HCT116 (cell line): ENCODE measurements around the gene CFAP46. TPM values are rescaled to one million over a fixed set of nuclear protein-coding genes. Genes with fewer than 3 reads are reported as not detected.

Experiments used
- ATAC-seq: fragments of 200-7000 bp; cut with Tn5 transposase; 2 replicates; pipeline ENCODE4 v1.9.1; 2020; ENCODE audit warnings: mild to moderate bottlenecking, moderate library complexity
- BruUV-seq: library from RNA; stranded (reverse); fragments of 400-500 nt; replicated peaks from 2 replicates; lab custom pipeline; 2021; lab: Mats Ljungman, UMichigan
- CTCF ChIA-PET: fragments of 300-600 bp; sonication (Branson Sonifier 250); formaldehyde crosslinking; loops from one replicate; lab custom pipeline; 2021; ENCODE audit warnings: antibody characterized with exemption; lab: Charles Lee
- POLR2A ChIA-PET: fragments of 300-600, 350-600 bp; sonication (Branson Sonifier 250); formaldehyde crosslinking; loops from one replicate; lab custom pipeline; 2021; ENCODE audit warnings: antibody characterized with exemption; lab: Charles Lee
- RAD21 ChIA-PET, 2 experiments: fragments of 300-600 bp; sonication (Branson Sonifier 250); formaldehyde crosslinking; loops; one replicate each; lab custom pipeline; 2023; ENCODE audit warnings: low total read pairs in 2 of 2; ENCODE audit not compliant: uncharacterized antibody in 2 of 2, unreplicated experiment in 2 of 2, low non-redundant PET in 1 of 2; lab: Charles Lee
- DNase-seq: peaks from one replicate; pipeline ENCODE4 v3.0.0-alpha.2; 2010; ENCODE audit warnings: low read depth, low spot score
- H2AFZ ChIP-seq: fragments of 200-600 bp; shearing (Covaris generic), sonication (generic); 2 replicates; pipeline ENCODE4 v1.6.1; 2017; ENCODE audit warnings: low read depth, mixed run types, mixed read lengths, antibody characterized with exemption, low read length; ENCODE audit not compliant: poor library complexity, severe bottlenecking
- H3K27ac ChIP-seq: 2 replicates; pipeline ENCODE4 v1.5.1; 2012; ENCODE audit warnings: low read depth, low read length
- H3K27me3 ChIP-seq: fragments of 200-600 bp; sonication (generic); 2 replicates; pipeline ENCODE4 v1.6.1; 2016; ENCODE audit warnings: mixed run types, low read length, mixed read lengths; ENCODE audit not compliant: insufficient read depth
- H3K36me3 ChIP-seq, 2 experiments: fragments of 200-500 bp in 1 of 2; fragments of 200-600 bp in 1 of 2; sonication (Bioruptor generic) in 1 of 2; sonication (generic) in 1 of 2; 2 replicates each; pipeline versions ENCODE4 v1.5.1 to v1.6.1; 2014 to 2016; ENCODE audit warnings: low read length in 2 of 2, inconsistent platforms in 1 of 2, mixed read lengths in 1 of 2, mixed run types in 1 of 2; ENCODE audit not compliant: insufficient read depth in 2 of 2, control insufficient read depth in 1 of 2
- H3K4me1 ChIP-seq, 2 experiments: fragments of 200-600 bp in 1 of 2; sonication (generic) in 1 of 2; 2 replicates each; pipeline versions ENCODE4 v1.5.1 to v1.6.1; 2012 to 2017; ENCODE audit warnings: low read length in 2 of 2, inconsistent platforms in 1 of 2, mild to moderate bottlenecking in 1 of 2, mixed read lengths in 1 of 2, mixed run types in 1 of 2, moderate library complexity in 1 of 2; ENCODE audit not compliant: insufficient read depth in 2 of 2, control insufficient read depth in 1 of 2
- H3K4me2 ChIP-seq: fragments of 200-600 bp; sonication (generic); 2 replicates; pipeline ENCODE4 v1.6.1; 2017; ENCODE audit warnings: mixed run types, low read length, mixed read lengths
- H3K4me3 ChIP-seq, 2 experiments: fragments of 200-600 bp in 1 of 2; sonication (generic) in 1 of 2; replicated peaks in 1 of 2; 2 replicates each; pipeline ENCODE4 v1.5.1; 2011 to 2016; ENCODE audit warnings: low read length in 2 of 2, control low read depth in 1 of 2, low read depth in 1 of 2, mild to moderate bottlenecking in 1 of 2, mixed read lengths in 1 of 2, mixed run types in 1 of 2
- H3K79me2 ChIP-seq: fragments of 200-600 bp; sonication (generic); 2 replicates; pipeline ENCODE4 v1.6.1; 2017; ENCODE audit warnings: mild to moderate bottlenecking, mixed run types, low read length, moderate library complexity, mixed read lengths; ENCODE audit not compliant: insufficient read depth
- H3K9ac ChIP-seq: fragments of 200-600 bp; sonication (generic); 2 replicates; pipeline ENCODE4 v1.6.1; 2016; ENCODE audit warnings: low read length, mixed read lengths
- H3K9me2 ChIP-seq: fragments of 200-600 bp; sonication (generic), shearing (Covaris generic); 2 replicates; pipeline ENCODE4 v1.6.1; 2017; ENCODE audit warnings: mixed run types, mild to moderate bottlenecking, moderate library complexity; ENCODE audit not compliant: insufficient read depth
- H3K9me3 ChIP-seq, 2 experiments: fragments of 200-500 bp in 1 of 2; fragments of 200-600 bp in 1 of 2; sonication (Bioruptor generic) in 1 of 2; sonication (generic) in 1 of 2; 2 replicates each; pipeline ENCODE4 v1.6.1; 2014 to 2017; ENCODE audit warnings: low read length in 2 of 2, mixed read lengths in 2 of 2, inconsistent platforms in 1 of 2, low read depth in 1 of 2, mild to moderate bottlenecking in 1 of 2, mixed run types in 1 of 2, moderate library complexity in 1 of 2; ENCODE audit not compliant: control insufficient read depth in 1 of 2, insufficient read depth in 1 of 2
- H4K20me1 ChIP-seq: fragments of 200-600 bp; sonication (generic), shearing (Covaris generic); 2 replicates; pipeline ENCODE4 v1.6.1; 2017; ENCODE audit warnings: mixed run types, mild to moderate bottlenecking, moderate library complexity; ENCODE audit not compliant: insufficient read depth
- CEBPB ChIP-seq: IDR thresholded peaks from 2 replicates; pipeline ENCODE4 v1.6.1; 2012; ENCODE audit warnings: low read depth
- CTCF ChIP-seq, 3 experiments: fragments of 200-600 bp in 1 of 3; sonication (generic) in 1 of 3; IDR thresholded peaks in 2 of 3; conservative IDR thresholded peaks in 1 of 3; 2 replicates each; pipeline ENCODE4 v1.5.1; 2012 to 2017; ENCODE audit warnings: low read depth in 2 of 3, low read length in 2 of 3, antibody characterized with exemption in 1 of 3, borderline replicate concordance in 1 of 3, control low read depth in 1 of 3, mild to moderate bottlenecking in 1 of 3, mixed read lengths in 1 of 3, mixed run types in 1 of 3, moderate library complexity in 1 of 3; ENCODE audit not compliant: insufficient read depth in 1 of 3
- EGR1 ChIP-seq: IDR thresholded peaks from 2 replicates; pipeline ENCODE4 v1.6.1; 2012; ENCODE audit warnings: low read depth
- ELF1 ChIP-seq: IDR thresholded peaks from 2 replicates; pipeline ENCODE4 v1.6.1; 2012; ENCODE audit warnings: low read depth, borderline replicate concordance
- EZH2 ChIP-seq: fragments of 200-600 bp; sonication (generic); IDR thresholded peaks from 2 replicates; pipeline ENCODE4 v1.6.1; 2017; ENCODE audit warnings: antibody characterized with exemption, mixed run types
- EZH2phosphoT487 ChIP-seq: fragments of 200-600 bp; IDR thresholded peaks from 2 replicates; pipeline ENCODE4 v1.6.1; 2018; ENCODE audit warnings: antibody characterized with exemption, borderline replicate concordance
- FOSL1 ChIP-seq: IDR thresholded peaks from 2 replicates; pipeline ENCODE4 v1.6.1; 2012; ENCODE audit warnings: low read depth
- POLR2A ChIP-seq: IDR thresholded peaks from 2 replicates; pipeline ENCODE4 v1.7.0; 2011; ENCODE audit warnings: borderline replicate concordance; ENCODE audit not compliant: insufficient read depth, insufficient read length; ENCODE audit errors: extremely low read depth
- POLR2AphosphoS5 ChIP-seq: IDR thresholded peaks from 2 replicates; pipeline ENCODE4 v1.6.1; 2011; ENCODE audit warnings: mild to moderate bottlenecking, low read depth, low read length, moderate library complexity
- RAD21 ChIP-seq: IDR thresholded peaks from 2 replicates; pipeline ENCODE4 v1.6.1; 2012; ENCODE audit warnings: low read depth, mild to moderate bottlenecking
- SIN3A ChIP-seq: IDR thresholded peaks from 2 replicates; pipeline ENCODE4 v1.6.1; 2012; ENCODE audit warnings: low read depth
- SRF ChIP-seq: IDR thresholded peaks from 2 replicates; pipeline ENCODE4 v1.6.1; 2012; ENCODE audit warnings: low read depth
- TCF7L2 ChIP-seq: IDR thresholded peaks from 2 replicates; pipeline ENCODE4 v1.7.0; 2011; ENCODE audit warnings: borderline replicate concordance, inconsistent platforms; ENCODE audit not compliant: insufficient read depth, insufficient read length; ENCODE audit errors: extremely low read depth
- YY1 ChIP-seq: IDR thresholded peaks from 2 replicates; pipeline ENCODE4 v1.6.1; 2011; ENCODE audit warnings: low read length, low read depth, moderate library complexity, mild to moderate bottlenecking; ENCODE audit not compliant: insufficient replicate concordance; ENCODE audit errors: extremely low read depth
- intact Hi-C: fragments of 100-400 bp; cut with micrococcal nuclease; formaldehyde crosslinking; loops from 2 replicates; pipeline ENCODE4 v1.10.0; 2022
- total RNA-seq: library from RNA; stranded (reverse); gene quantifications from one replicate; pipeline ENCODE4 v1.2.1, GENCODE V29; 2021; ENCODE audit not compliant: unreplicated experiment
- TF ChIP-seq, protein P1 (sequence below): IDR thresholded peaks from 2 replicates; pipeline ENCODE4 v1.6.1; 2011; ENCODE audit warnings: mild to moderate bottlenecking, low read length, moderate library complexity; ENCODE audit not compliant: insufficient replicate concordance; ENCODE audit errors: extremely low read depth
- TF ChIP-seq, protein P2 (sequence below): IDR thresholded peaks from 2 replicates; pipeline ENCODE4 v1.6.1; 2012
- TF ChIP-seq, protein P3 (sequence below): IDR thresholded peaks from 2 replicates; pipeline ENCODE4 v1.6.1; 2012
- TF ChIP-seq, protein P4 (sequence below): IDR thresholded peaks from 2 replicates; pipeline ENCODE4 v1.6.1; 2012; ENCODE audit warnings: low read depth

Gene CFAP46
- total RNA-seq, 1 experiment from 2014 or later, result 1.4 TPM

DNA sequence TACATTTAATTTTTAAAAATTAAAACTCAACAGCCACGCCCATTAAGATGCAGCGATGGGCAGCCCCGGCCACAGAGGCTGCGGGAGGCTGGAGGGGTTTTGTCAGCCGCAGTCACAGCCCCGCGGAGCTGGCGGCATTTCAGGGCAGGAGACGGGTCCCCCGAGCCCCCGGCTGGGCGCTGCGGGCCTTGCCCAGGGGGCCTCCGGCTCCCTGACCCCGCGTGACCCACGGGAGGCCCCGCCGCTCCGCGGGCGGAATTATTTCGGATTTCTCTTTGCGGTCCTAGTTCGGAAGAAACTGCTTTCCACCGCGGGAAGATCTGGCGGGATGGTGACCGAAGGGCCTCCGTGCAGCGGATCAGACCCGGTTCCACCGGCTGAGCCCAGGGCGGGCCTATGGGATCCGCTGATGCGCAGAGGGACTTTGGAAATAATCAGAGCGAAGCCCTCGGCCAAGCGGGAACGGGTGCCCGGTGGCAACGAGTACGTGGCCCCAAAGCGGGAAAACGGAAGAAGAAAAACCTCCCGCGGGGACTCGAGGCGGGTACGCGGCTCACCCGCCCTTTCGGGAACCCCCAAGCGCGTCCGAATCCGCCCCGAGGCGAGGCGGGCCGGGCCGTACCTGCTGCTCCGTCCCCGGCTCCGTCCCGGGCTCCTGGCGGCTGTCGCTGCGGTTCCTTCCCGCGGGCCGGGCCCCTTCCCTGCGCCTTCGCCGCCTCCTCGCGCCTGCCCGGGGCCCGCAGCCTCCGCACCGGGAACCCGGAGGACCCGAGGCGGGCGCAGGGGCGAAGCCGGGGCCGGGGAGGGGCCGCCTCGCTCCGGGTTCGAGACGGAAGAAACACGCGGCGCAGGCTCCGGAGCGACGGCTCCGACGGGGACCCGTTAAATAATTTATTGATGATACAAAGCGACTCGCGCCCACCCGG, 158.2 kb downstream of the CFAP46 start:
- TF ChIP-seq RAD21, result no peak
- no peak for TF ChIP-seq TCF7L2
- TF ChIP-seq, protein P1, sequence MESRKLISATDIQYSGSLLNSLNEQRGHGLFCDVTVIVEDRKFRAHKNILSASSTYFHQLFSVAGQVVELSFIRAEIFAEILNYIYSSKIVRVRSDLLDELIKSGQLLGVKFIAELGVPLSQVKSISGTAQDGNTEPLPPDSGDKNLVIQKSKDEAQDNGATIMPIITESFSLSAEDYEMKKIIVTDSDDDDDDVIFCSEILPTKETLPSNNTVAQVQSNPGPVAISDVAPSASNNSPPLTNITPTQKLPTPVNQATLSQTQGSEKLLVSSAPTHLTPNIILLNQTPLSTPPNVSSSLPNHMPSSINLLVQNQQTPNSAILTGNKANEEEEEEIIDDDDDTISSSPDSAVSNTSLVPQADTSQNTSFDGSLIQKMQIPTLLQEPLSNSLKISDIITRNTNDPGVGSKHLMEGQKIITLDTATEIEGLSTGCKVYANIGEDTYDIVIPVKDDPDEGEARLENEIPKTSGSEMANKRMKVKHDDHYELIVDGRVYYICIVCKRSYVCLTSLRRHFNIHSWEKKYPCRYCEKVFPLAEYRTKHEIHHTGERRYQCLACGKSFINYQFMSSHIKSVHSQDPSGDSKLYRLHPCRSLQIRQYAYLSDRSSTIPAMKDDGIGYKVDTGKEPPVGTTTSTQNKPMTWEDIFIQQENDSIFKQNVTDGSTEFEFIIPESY, result no peak
- TF ChIP-seq SRF, result no peak
- TF ChIP-seq EGR1, result no peak
- no peak for TF ChIP-seq FOSL1
- TF ChIP-seq, protein P2, sequence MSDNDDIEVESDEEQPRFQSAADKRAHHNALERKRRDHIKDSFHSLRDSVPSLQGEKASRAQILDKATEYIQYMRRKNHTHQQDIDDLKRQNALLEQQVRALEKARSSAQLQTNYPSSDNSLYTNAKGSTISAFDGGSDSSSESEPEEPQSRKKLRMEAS, result no peak
- TF ChIP-seq CEBPB, result no peak
- no peak for TF ChIP-seq POLR2A
- TF ChIP-seq EZH2phosphoT487, result no peak
- no peak for TF ChIP-seq YY1
- TF ChIP-seq, protein P3, sequence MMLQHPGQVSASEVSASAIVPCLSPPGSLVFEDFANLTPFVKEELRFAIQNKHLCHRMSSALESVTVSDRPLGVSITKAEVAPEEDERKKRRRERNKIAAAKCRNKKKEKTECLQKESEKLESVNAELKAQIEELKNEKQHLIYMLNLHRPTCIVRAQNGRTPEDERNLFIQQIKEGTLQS, result no peak
- TF ChIP-seq, protein P4, sequence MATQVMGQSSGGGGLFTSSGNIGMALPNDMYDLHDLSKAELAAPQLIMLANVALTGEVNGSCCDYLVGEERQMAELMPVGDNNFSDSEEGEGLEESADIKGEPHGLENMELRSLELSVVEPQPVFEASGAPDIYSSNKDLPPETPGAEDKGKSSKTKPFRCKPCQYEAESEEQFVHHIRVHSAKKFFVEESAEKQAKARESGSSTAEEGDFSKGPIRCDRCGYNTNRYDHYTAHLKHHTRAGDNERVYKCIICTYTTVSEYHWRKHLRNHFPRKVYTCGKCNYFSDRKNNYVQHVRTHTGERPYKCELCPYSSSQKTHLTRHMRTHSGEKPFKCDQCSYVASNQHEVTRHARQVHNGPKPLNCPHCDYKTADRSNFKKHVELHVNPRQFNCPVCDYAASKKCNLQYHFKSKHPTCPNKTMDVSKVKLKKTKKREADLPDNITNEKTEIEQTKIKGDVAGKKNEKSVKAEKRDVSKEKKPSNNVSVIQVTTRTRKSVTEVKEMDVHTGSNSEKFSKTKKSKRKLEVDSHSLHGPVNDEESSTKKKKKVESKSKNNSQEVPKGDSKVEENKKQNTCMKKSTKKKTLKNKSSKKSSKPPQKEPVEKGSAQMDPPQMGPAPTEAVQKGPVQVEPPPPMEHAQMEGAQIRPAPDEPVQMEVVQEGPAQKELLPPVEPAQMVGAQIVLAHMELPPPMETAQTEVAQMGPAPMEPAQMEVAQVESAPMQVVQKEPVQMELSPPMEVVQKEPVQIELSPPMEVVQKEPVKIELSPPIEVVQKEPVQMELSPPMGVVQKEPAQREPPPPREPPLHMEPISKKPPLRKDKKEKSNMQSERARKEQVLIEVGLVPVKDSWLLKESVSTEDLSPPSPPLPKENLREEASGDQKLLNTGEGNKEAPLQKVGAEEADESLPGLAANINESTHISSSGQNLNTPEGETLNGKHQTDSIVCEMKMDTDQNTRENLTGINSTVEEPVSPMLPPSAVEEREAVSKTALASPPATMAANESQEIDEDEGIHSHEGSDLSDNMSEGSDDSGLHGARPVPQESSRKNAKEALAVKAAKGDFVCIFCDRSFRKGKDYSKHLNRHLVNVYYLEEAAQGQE, result no peak
- no peak for TF ChIP-seq ELF1
- no peak for TF ChIP-seq POLR2AphosphoS5
- no peak for TF ChIP-seq CTCF (IDR thresholded peaks at IDR 0.05 in 2 of 3, conservative IDR thresholded peaks at IDR 0.05 in 1 of 3; ENCODE audit: borderline replicate concordance in 1 of 3, insufficient read depth in 1 of 3, low read depth in 2 of 3, low read length in 2 of 3)
- no peak for TF ChIP-seq SIN3A
- no peak for TF ChIP-seq EZH2
- intact Hi-C loops, result no loop called here
- DNase-seq, result no peak
- Histone ChIP-seq H3K9ac (no peak overlapping the region), H3K4me1 (no peaks in the 10 kb centered on the region), H3K4me2 (no peak overlapping the region), H3K27me3 (no peaks in the 10 kb centered on the region), H2AFZ (no peak overlapping the region), H3K9me3 (no peaks in the 10 kb centered on the region), H3K4me3 (no peak overlapping the region), H3K79me2 (no peaks in the 10 kb centered on the region), H3K27ac (no peak overlapping the region), H3K9me2 (no peaks in the 10 kb centered on the region), H4K20me1 (no peaks in the 10 kb centered on the region), H3K36me3 (no peaks in the 10 kb centered on the region)
- ATAC-seq, result no peak
- ChIA-PET RAD21 (no interaction called here), POLR2A (no interaction called here), CTCF (no interaction called here)
- no TSS peak for BruUV-seq
